Measurements from ENCODE around the gene SPDEF.

The SPDEF gene

GRCh38 chr6:34530753-34531365 is 25.3 kb downstream of the SPDEF start:
- H2AFZ ChIP-seq (ENCODE audit: low read depth, low read length): no peak overlapping the region
- no peak overlapping the region for H2BK15ac ChIP-seq (ENCODE audit: low read depth, poor library complexity, severe bottlenecking)
- H3K36me3 ChIP-seq (ENCODE audit: control insufficient read depth in 1 of 2, insufficient read depth in 2 of 2, low read depth in 1 of 2, low read length in 2 of 2): no peaks in the 10 kb centered on the region
- no peaks in the 10 kb centered on the region for H3K79me1 ChIP-seq (replicated peaks; ENCODE audit: low read length, poor library complexity, severe bottlenecking)
- H4K8ac ChIP-seq (ENCODE audit: low read length): no peak overlapping the region
- H3K18ac ChIP-seq (ENCODE audit: low read depth in 1 of 2, low read length in 2 of 2): no peak overlapping the region
- no peak overlapping the region for H4K91ac ChIP-seq (ENCODE audit: low read length)
- H3K9ac ChIP-seq (ENCODE audit: low read length): no peak overlapping the region
- H2BK12ac ChIP-seq (ENCODE audit: low read length in 2 of 2): no peak overlapping the region
- no peak overlapping the region for H3K4me2 ChIP-seq (ENCODE audit: low read length, poor library complexity, severe bottlenecking)
- no peak overlapping the region for H3K4ac ChIP-seq (ENCODE audit: low read depth in 1 of 2, low read length in 2 of 2)
- H2BK120ac ChIP-seq (ENCODE audit: low read depth, low read length): no peak overlapping the region
- peaks cover 9% of the 10 kb centered on the region for H3K4me1 ChIP-seq (ENCODE audit: control insufficient read depth, insufficient read depth, low read depth, low read length)
- no peak for DNase-seq
- H2AK5ac ChIP-seq (ENCODE audit: low read length, severe bottlenecking): no peak overlapping the region
- WGBS: 91% methylated on average over 18 of the region's 18 CpGs
- H3K23ac ChIP-seq (ENCODE audit: low read length in 2 of 2): no peak overlapping the region
- H3K27ac ChIP-seq (ENCODE audit: low read length, poor library complexity, severe bottlenecking): no peak overlapping the region
- no peaks in the 10 kb centered on the region for H3K9me3 ChIP-seq (ENCODE audit: control insufficient read depth, low read length)
- no peak overlapping the region for H3K4me3 ChIP-seq (ENCODE audit: insufficient read depth in 1 of 2, low read depth in 1 of 2, low read length in 2 of 2)
- peaks cover 16 to 44% of the 10 kb centered on the region in 2 experiments for H3K27me3 ChIP-seq (ENCODE audit: control insufficient read depth in 1 of 2, insufficient read depth in 1 of 2, low read length in 2 of 2)
- no peak overlapping the region for H3K14ac ChIP-seq (ENCODE audit: low read length in 2 of 2)
- no peak overlapping the region for H2BK5ac ChIP-seq (ENCODE audit: low read depth, low read length, poor library complexity, severe bottlenecking)

GRCh38 chr6:34529665-34530327 is 26.3 kb downstream of the SPDEF start:
- peak overlapping the region; percentile 43 for H4K91ac ChIP-seq (ENCODE audit: low read length)
- H3K23ac ChIP-seq (ENCODE audit: low read length in 2 of 2): no peak overlapping the region
- no peak for DNase-seq
- no peak overlapping the region for H3K9ac ChIP-seq (ENCODE audit: low read length)
- H3K27me3 ChIP-seq (ENCODE audit: control insufficient read depth in 1 of 2, insufficient read depth in 1 of 2, low read length in 2 of 2): peaks cover 16 to 42% of the 10 kb centered on the region in 2 experiments
- H2BK15ac ChIP-seq (ENCODE audit: low read depth, poor library complexity, severe bottlenecking): no peak overlapping the region
- H3K18ac ChIP-seq (ENCODE audit: low read depth in 1 of 2, low read length in 2 of 2): no peak overlapping the region
- H3K4ac ChIP-seq (ENCODE audit: low read depth in 1 of 2, low read length in 2 of 2): no peak overlapping the region
- no peak overlapping the region for H3K27ac ChIP-seq (ENCODE audit: low read length, poor library complexity, severe bottlenecking)
- H4K8ac ChIP-seq (ENCODE audit: low read length): no peak overlapping the region
- no peaks in the 10 kb centered on the region for H3K36me3 ChIP-seq (ENCODE audit: control insufficient read depth in 1 of 2, insufficient read depth in 2 of 2, low read depth in 1 of 2, low read length in 2 of 2)
- H2AFZ ChIP-seq (ENCODE audit: low read depth, low read length): no peak overlapping the region
- H3K79me1 ChIP-seq (replicated peaks; ENCODE audit: low read length, poor library complexity, severe bottlenecking): no peaks in the 10 kb centered on the region
- no peak overlapping the region for H3K14ac ChIP-seq (ENCODE audit: low read length in 2 of 2)
- no peak overlapping the region for H2AK5ac ChIP-seq (ENCODE audit: low read length, severe bottlenecking)
- no peak overlapping the region for H2BK120ac ChIP-seq (ENCODE audit: low read depth, low read length)
- H2BK5ac ChIP-seq (ENCODE audit: low read depth, low read length, poor library complexity, severe bottlenecking): no peak overlapping the region
- H3K9me3 ChIP-seq (ENCODE audit: control insufficient read depth, low read length): no peaks in the 10 kb centered on the region
- peaks cover 9% of the 10 kb centered on the region for H3K4me1 ChIP-seq (ENCODE audit: control insufficient read depth, insufficient read depth, low read depth, low read length)
- H3K4me2 ChIP-seq (ENCODE audit: low read length, poor library complexity, severe bottlenecking): no peak overlapping the region
- no peak overlapping the region for H3K4me3 ChIP-seq (ENCODE audit: insufficient read depth in 1 of 2, low read depth in 1 of 2, low read length in 2 of 2)
- H2BK12ac ChIP-seq (ENCODE audit: low read length in 2 of 2): no peak overlapping the region
- WGBS: 86% methylated on average over 9 of the region's 10 CpGs

GRCh38 chr6:34528996-34529664 is 27.0 kb downstream of the SPDEF start:
- 84% methylated on average over 6 of the region's 8 CpGs for WGBS
- no peak overlapping the region for H3K14ac ChIP-seq (ENCODE audit: low read length in 2 of 2)
- no peak overlapping the region for H2BK15ac ChIP-seq (ENCODE audit: low read depth, poor library complexity, severe bottlenecking)

More at GRCh38 chr6:34528996-34529664, 27.0 kb downstream of the SPDEF start:
- no peaks in the 10 kb centered on the region for H3K79me1 ChIP-seq (replicated peaks; ENCODE audit: low read length, poor library complexity, severe bottlenecking)
- no peak overlapping the region for H2BK120ac ChIP-seq (ENCODE audit: low read depth, low read length)
- no peak for DNase-seq
- H3K18ac ChIP-seq (ENCODE audit: low read depth in 1 of 2, low read length in 2 of 2): no peak overlapping the region
- peaks cover 9% of the 10 kb centered on the region for H3K4me1 ChIP-seq (ENCODE audit: control insufficient read depth, insufficient read depth, low read depth, low read length)
- no peak overlapping the region for H2AFZ ChIP-seq (ENCODE audit: low read depth, low read length)
- peaks cover 16 to 42% of the 10 kb centered on the region in 2 experiments for H3K27me3 ChIP-seq (ENCODE audit: control insufficient read depth in 1 of 2, insufficient read depth in 1 of 2, low read length in 2 of 2)
- H4K8ac ChIP-seq (ENCODE audit: low read length): no peak overlapping the region
- H3K23ac ChIP-seq (ENCODE audit: low read length in 2 of 2): peak overlapping the region in 1 of 2 experiments; percentile 27
- no peak overlapping the region for H3K4me2 ChIP-seq (ENCODE audit: low read length, poor library complexity, severe bottlenecking)
- no peak overlapping the region for H3K4ac ChIP-seq (ENCODE audit: low read depth in 1 of 2, low read length in 2 of 2)
- no peak overlapping the region for H2BK5ac ChIP-seq (ENCODE audit: low read depth, low read length, poor library complexity, severe bottlenecking)
- H3K27ac ChIP-seq (ENCODE audit: low read length, poor library complexity, severe bottlenecking): no peak overlapping the region
- H3K9ac ChIP-seq (ENCODE audit: low read length): no peak overlapping the region
- H3K9me3 ChIP-seq (ENCODE audit: control insufficient read depth, low read length): no peaks in the 10 kb centered on the region
- no peak overlapping the region for H4K91ac ChIP-seq (ENCODE audit: low read length)
- no peak overlapping the region for H2BK12ac ChIP-seq (ENCODE audit: low read length in 2 of 2)
- no peaks in the 10 kb centered on the region for H3K36me3 ChIP-seq (ENCODE audit: control insufficient read depth in 1 of 2, insufficient read depth in 2 of 2, low read depth in 1 of 2, low read length in 2 of 2)
- no peak overlapping the region for H3K4me3 ChIP-seq (ENCODE audit: insufficient read depth in 1 of 2, low read depth in 1 of 2, low read length in 2 of 2)
- no peak overlapping the region for H2AK5ac ChIP-seq (ENCODE audit: low read length, severe bottlenecking)
